GM12875 (cell line): ENCODE measurements around the gene NELL1.

Experiments used
- H3K4me3 ChIP-seq: one replicate; pipeline ENCODE4 v1.5.1; 2011; ENCODE audit warnings: low read depth, low read length, control low read depth
- CTCF ChIP-seq: IDR thresholded peaks from 2 replicates; pipeline ENCODE4 v1.5.1; 2011; ENCODE audit warnings: low read depth, mild to moderate bottlenecking, control low read depth, inconsistent platforms, low read length, moderate library complexity, borderline replicate concordance; ENCODE audit not compliant: insufficient read depth

The NELL1 gene

GRCh38 chr11:20912065-20912821, 242.9 kb downstream of the NELL1 start:
- no peak overlapping the region for H3K4me3 ChIP-seq
- no peak for TF ChIP-seq CTCF

GRCh38 chr11:20912922-20913512, 243.6 kb downstream of the NELL1 start:
- no peak overlapping the region for H3K4me3 ChIP-seq
- no peak for TF ChIP-seq CTCF

GRCh38 chr11:20917306-20917705, 247.9 kb downstream of the NELL1 start:
- H3K4me3 ChIP-seq: no peak overlapping the region
- no peak for TF ChIP-seq CTCF

- TF ChIP-seq CTCF: no peak
- H3K4me3 ChIP-seq: no peak overlapping the region
Measured at GRCh38 chr11:20926799-20927540, 257.6 kb downstream of the NELL1 start.

GRCh38 chr11:20931029-20931428, 261.6 kb downstream of the NELL1 start:
- no peak for TF ChIP-seq CTCF
- H3K4me3 ChIP-seq: no peak overlapping the region

- no peak for TF ChIP-seq CTCF
- H3K4me3 ChIP-seq: no peak overlapping the region
Measured at GRCh38 chr11:20933086-20933485, 263.7 kb downstream of the NELL1 start.
